ENCODE results near the gene ETV2.
A peak's percentile ranks its signal among the peaks of the same experiment; 100 is the strongest.

ETV2 gene

DNA sequence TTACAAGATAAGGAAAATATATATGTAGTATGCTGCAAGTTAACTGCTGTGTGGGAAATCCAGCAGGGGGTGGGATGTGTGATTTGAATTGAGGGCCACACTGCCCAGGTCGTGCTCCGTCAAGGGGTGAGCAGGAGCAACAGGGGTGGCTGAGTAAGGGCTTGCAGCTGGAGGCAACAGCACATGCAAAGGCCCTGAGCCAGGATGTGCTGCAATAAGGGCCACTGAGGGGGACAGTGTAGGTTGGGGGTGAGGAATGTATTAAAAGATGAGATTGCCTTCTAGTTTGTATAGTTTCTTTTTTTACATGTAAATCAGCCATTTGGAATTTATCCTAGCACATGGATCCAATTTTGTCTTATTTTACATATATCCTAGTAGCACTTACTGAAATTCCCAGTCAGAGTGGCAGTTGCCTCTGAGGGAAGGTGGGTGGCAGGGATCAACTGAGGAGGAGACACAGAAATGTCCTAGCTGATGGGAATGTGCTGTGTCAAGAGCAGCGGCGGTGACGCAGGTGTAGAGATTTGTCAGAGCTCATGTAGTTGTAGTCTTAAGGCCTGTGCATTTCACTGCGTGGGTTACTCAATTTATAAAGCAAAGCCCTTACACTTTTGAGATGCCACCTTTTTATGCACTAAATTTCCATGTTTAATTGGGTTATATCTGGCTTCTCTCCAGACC lies 18.1 kb upstream of the ETV2 start:
- Histone ChIP-seq H3K4me1 (ENCODE audit: control insufficient read depth, low read length) (peaks cover 5% of the 10 kb centered on the region), H3K9me2 (replicated peaks; ENCODE audit: control insufficient read depth, low read length) (no peaks in the 10 kb centered on the region), H4K20me1 (ENCODE audit: control insufficient read depth, insufficient read depth, low read depth, low read length) (no peaks in the 10 kb centered on the region), H3K79me2 (ENCODE audit: control insufficient read depth, low read length) (no peaks in the 10 kb centered on the region), H3K4me3 (ENCODE audit: low read length) (no peak overlapping the region), H3F3A (ENCODE audit: control insufficient read depth, insufficient read depth) (peaks cover 7% of the 10 kb centered on the region; the same call in 1 of the 2 replicates), H3K36me3 (ENCODE audit: control insufficient read depth, low read length) (peaks cover 17% of the 10 kb centered on the region), H3K9me3 (ENCODE audit: control insufficient read depth, insufficient read depth, low read length) (no peaks in the 10 kb centered on the region), H3K27me3 (ENCODE audit: control insufficient read depth, low read length) (no peaks in the 10 kb centered on the region), H3K27ac (ENCODE audit: low read depth, low read length) (no peak overlapping the region), H3K4me2 (ENCODE audit: low read length) (no peak overlapping the region)
- no peak for TF ChIP-seq EZH2phosphoT487 (IDR thresholded peaks at IDR 0.05; ENCODE audit: borderline replicate concordance, low read length)
- TF ChIP-seq, protein P1, sequence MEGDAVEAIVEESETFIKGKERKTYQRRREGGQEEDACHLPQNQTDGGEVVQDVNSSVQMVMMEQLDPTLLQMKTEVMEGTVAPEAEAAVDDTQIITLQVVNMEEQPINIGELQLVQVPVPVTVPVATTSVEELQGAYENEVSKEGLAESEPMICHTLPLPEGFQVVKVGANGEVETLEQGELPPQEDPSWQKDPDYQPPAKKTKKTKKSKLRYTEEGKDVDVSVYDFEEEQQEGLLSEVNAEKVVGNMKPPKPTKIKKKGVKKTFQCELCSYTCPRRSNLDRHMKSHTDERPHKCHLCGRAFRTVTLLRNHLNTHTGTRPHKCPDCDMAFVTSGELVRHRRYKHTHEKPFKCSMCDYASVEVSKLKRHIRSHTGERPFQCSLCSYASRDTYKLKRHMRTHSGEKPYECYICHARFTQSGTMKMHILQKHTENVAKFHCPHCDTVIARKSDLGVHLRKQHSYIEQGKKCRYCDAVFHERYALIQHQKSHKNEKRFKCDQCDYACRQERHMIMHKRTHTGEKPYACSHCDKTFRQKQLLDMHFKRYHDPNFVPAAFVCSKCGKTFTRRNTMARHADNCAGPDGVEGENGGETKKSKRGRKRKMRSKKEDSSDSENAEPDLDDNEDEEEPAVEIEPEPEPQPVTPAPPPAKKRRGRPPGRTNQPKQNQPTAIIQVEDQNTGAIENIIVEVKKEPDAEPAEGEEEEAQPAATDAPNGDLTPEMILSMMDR (IDR thresholded peaks at IDR 0.05; ENCODE audit: low read depth, low read length, poor library complexity, severe bottlenecking) = no peak

DNA sequence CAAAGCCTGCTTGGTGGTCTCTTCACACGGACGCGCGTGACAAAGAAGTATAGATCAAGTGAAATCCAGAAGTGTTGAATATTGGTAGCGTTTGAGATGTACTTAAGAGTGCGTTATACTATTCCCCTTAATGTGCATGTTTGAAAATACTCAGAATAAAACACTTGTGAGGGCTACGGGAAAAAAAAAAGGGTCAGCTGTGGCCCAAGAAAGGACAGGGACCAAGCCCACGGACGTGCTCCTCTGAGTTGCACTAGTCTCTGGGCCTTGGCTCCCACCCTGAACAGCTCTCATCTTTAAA lies 13.3 kb upstream of the ETV2 start:
- Histone ChIP-seq H3K4me1 (ENCODE audit: control insufficient read depth, low read length) (peaks cover 10% of the 10 kb centered on the region), H3K27me3 (ENCODE audit: control insufficient read depth, low read length) (no peaks in the 10 kb centered on the region), H3K4me3 (ENCODE audit: low read length) (peak overlapping the region; percentile 84), H3K9me3 (ENCODE audit: control insufficient read depth, insufficient read depth, low read length) (no peaks in the 10 kb centered on the region), H4K20me1 (ENCODE audit: control insufficient read depth, insufficient read depth, low read depth, low read length) (no peaks in the 10 kb centered on the region), H3K36me3 (ENCODE audit: control insufficient read depth, low read length) (peaks cover 29% of the 10 kb centered on the region), H3K27ac (ENCODE audit: low read depth, low read length) (peak overlapping the region; percentile 53), H3K9me2 (replicated peaks; ENCODE audit: control insufficient read depth, low read length) (no peaks in the 10 kb centered on the region), H3K79me2 (ENCODE audit: control insufficient read depth, low read length) (peaks cover 14% of the 10 kb centered on the region), H3F3A (ENCODE audit: control insufficient read depth, insufficient read depth) (peaks cover 7% of the 10 kb centered on the region; the same call in 1 of the 2 replicates), H3K4me2 (ENCODE audit: low read length) (peak overlapping the region; percentile 66)
- TF ChIP-seq EZH2phosphoT487 (IDR thresholded peaks at IDR 0.05; ENCODE audit: borderline replicate concordance, low read length) = no peak
- TF ChIP-seq, protein P1 (IDR thresholded peaks at IDR 0.05; ENCODE audit: low read depth, low read length, poor library complexity, severe bottlenecking) = no peak

DNA sequence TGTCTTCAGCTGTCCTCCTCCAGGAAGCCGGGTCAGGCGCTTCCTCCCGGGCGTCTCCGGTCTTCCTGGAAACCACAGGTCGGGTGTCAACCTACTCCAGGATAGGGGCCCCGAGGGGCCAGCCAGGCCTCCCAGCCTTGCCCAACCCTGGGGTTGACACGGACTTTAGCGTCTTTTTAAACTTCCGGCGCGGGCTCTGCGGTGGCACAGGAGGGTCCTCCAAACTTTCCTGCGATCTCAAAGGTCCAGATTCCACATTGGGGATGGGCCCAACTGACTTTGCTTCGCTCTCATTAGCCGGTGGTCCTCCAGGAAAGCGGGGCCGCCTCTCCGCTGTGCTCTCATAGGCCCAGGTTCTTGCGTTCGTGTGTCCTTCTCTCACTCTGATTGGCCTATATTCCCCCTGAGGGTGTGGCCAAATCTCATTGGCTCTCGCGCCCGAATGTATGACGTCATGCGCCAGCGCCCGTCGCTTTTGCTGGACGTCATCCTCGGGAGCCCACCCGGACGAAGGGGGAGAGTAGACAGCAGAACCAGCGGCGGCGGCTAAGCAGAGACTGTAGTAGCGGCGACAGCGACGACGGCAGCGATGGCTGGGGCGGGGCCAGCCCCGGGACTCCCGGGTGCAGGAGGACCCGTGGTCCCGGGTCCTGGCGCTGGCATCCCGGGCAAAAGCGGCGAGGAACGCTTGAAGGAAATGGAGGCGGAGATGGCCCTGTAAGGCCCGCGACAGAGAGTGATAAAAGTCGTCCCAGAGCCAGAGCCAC lies 12.8 kb upstream of the ETV2 start, which contains the start of gene RBM42:
Gene RBM42, plus strand, starts transcription at position 472 of the 767 bp plus-strand sequence. Its CDS starts 118 bp downstream, at position 590.
- Histone ChIP-seq H3K4me3 (ENCODE audit: low read length) (peak within 1 kb of the TSS; percentile 84), H4K20me1 (ENCODE audit: control insufficient read depth, insufficient read depth, low read depth, low read length) (no peaks in the 10 kb centered on the region), H3F3A (ENCODE audit: control insufficient read depth, insufficient read depth) (peaks cover 7% of the 10 kb centered on the region; the same call in 1 of the 2 replicates), H3K27me3 (ENCODE audit: control insufficient read depth, low read length) (no peaks in the 10 kb centered on the region), H3K36me3 (ENCODE audit: control insufficient read depth, low read length) (peaks cover 31% of the 10 kb centered on the region), H3K27ac (ENCODE audit: low read depth, low read length) (peak within 1 kb of the TSS; percentile 53), H3K79me2 (ENCODE audit: control insufficient read depth, low read length) (peaks cover 14% of the 10 kb centered on the region), H3K9me3 (ENCODE audit: control insufficient read depth, insufficient read depth, low read length) (no peaks in the 10 kb centered on the region), H3K9me2 (replicated peaks; ENCODE audit: control insufficient read depth, low read length) (no peaks in the 10 kb centered on the region), H3K4me1 (ENCODE audit: control insufficient read depth, low read length) (peaks cover 10% of the 10 kb centered on the region), H3K4me2 (ENCODE audit: low read length) (peak within 1 kb of the TSS; percentile 94)
- TF ChIP-seq, protein P1 (IDR thresholded peaks at IDR 0.05; ENCODE audit: low read depth, low read length, poor library complexity, severe bottlenecking) = no peak
- no peak for TF ChIP-seq EZH2phosphoT487 (IDR thresholded peaks at IDR 0.05; ENCODE audit: borderline replicate concordance, low read length)
